HCT116 (cell line): ENCODE measurements around the gene STX16. TPM values are rescaled to one million over a fixed set of nuclear protein-coding genes. Genes with fewer than 3 reads are reported as not detected.

Experiments used
- ATAC-seq: fragments of 200-7000 bp; cut with Tn5 transposase; 2 replicates; pipeline ENCODE4 v1.9.1; 2020; ENCODE audit warnings: mild to moderate bottlenecking, moderate library complexity
- BruUV-seq: library from RNA; stranded (reverse); fragments of 400-500 nt; replicated peaks from 2 replicates; lab custom pipeline; 2021; lab: Mats Ljungman, UMichigan
- CTCF ChIA-PET: fragments of 300-600 bp; sonication (Branson Sonifier 250); formaldehyde crosslinking; loops from one replicate; lab custom pipeline; 2021; ENCODE audit warnings: antibody characterized with exemption; lab: Charles Lee
- POLR2A ChIA-PET: fragments of 300-600, 350-600 bp; sonication (Branson Sonifier 250); formaldehyde crosslinking; loops from one replicate; lab custom pipeline; 2021; ENCODE audit warnings: antibody characterized with exemption; lab: Charles Lee
- RAD21 ChIA-PET, 2 experiments: fragments of 300-600 bp; sonication (Branson Sonifier 250); formaldehyde crosslinking; loops; one replicate each; lab custom pipeline; 2023; ENCODE audit warnings: low total read pairs in 2 of 2; ENCODE audit not compliant: uncharacterized antibody in 2 of 2, unreplicated experiment in 2 of 2, low non-redundant PET in 1 of 2; lab: Charles Lee
- DNase-seq: peaks from one replicate; pipeline ENCODE4 v3.0.0-alpha.2; 2010; ENCODE audit warnings: low read depth, low spot score
- H2AFZ ChIP-seq: fragments of 200-600 bp; shearing (Covaris generic), sonication (generic); 2 replicates; pipeline ENCODE4 v1.6.1; 2017; ENCODE audit warnings: low read depth, mixed run types, mixed read lengths, antibody characterized with exemption, low read length; ENCODE audit not compliant: poor library complexity, severe bottlenecking
- H3K27ac ChIP-seq: 2 replicates; pipeline ENCODE4 v1.5.1; 2012; ENCODE audit warnings: low read depth, low read length
- H3K27me3 ChIP-seq: fragments of 200-600 bp; sonication (generic); 2 replicates; pipeline ENCODE4 v1.6.1; 2016; ENCODE audit warnings: mixed run types, low read length, mixed read lengths; ENCODE audit not compliant: insufficient read depth
- H3K36me3 ChIP-seq, 2 experiments: fragments of 200-500 bp in 1 of 2; fragments of 200-600 bp in 1 of 2; sonication (Bioruptor generic) in 1 of 2; sonication (generic) in 1 of 2; 2 replicates each; pipeline versions ENCODE4 v1.5.1 to v1.6.1; 2014 to 2016; ENCODE audit warnings: low read length in 2 of 2, inconsistent platforms in 1 of 2, mixed read lengths in 1 of 2, mixed run types in 1 of 2; ENCODE audit not compliant: insufficient read depth in 2 of 2, control insufficient read depth in 1 of 2
- H3K4me1 ChIP-seq, 2 experiments: fragments of 200-600 bp in 1 of 2; sonication (generic) in 1 of 2; 2 replicates each; pipeline versions ENCODE4 v1.5.1 to v1.6.1; 2012 to 2017; ENCODE audit warnings: low read length in 2 of 2, inconsistent platforms in 1 of 2, mild to moderate bottlenecking in 1 of 2, mixed read lengths in 1 of 2, mixed run types in 1 of 2, moderate library complexity in 1 of 2; ENCODE audit not compliant: insufficient read depth in 2 of 2, control insufficient read depth in 1 of 2
- H3K4me2 ChIP-seq: fragments of 200-600 bp; sonication (generic); 2 replicates; pipeline ENCODE4 v1.6.1; 2017; ENCODE audit warnings: mixed run types, low read length, mixed read lengths
- H3K4me3 ChIP-seq, 2 experiments: fragments of 200-600 bp in 1 of 2; sonication (generic) in 1 of 2; replicated peaks in 1 of 2; 2 replicates each; pipeline ENCODE4 v1.5.1; 2011 to 2016; ENCODE audit warnings: low read length in 2 of 2, control low read depth in 1 of 2, low read depth in 1 of 2, mild to moderate bottlenecking in 1 of 2, mixed read lengths in 1 of 2, mixed run types in 1 of 2
- H3K79me2 ChIP-seq: fragments of 200-600 bp; sonication (generic); 2 replicates; pipeline ENCODE4 v1.6.1; 2017; ENCODE audit warnings: mild to moderate bottlenecking, mixed run types, low read length, moderate library complexity, mixed read lengths; ENCODE audit not compliant: insufficient read depth
- H3K9ac ChIP-seq: fragments of 200-600 bp; sonication (generic); 2 replicates; pipeline ENCODE4 v1.6.1; 2016; ENCODE audit warnings: low read length, mixed read lengths
- H3K9me2 ChIP-seq: fragments of 200-600 bp; sonication (generic), shearing (Covaris generic); 2 replicates; pipeline ENCODE4 v1.6.1; 2017; ENCODE audit warnings: mixed run types, mild to moderate bottlenecking, moderate library complexity; ENCODE audit not compliant: insufficient read depth
- H3K9me3 ChIP-seq, 2 experiments: fragments of 200-500 bp in 1 of 2; fragments of 200-600 bp in 1 of 2; sonication (Bioruptor generic) in 1 of 2; sonication (generic) in 1 of 2; 2 replicates each; pipeline ENCODE4 v1.6.1; 2014 to 2017; ENCODE audit warnings: low read length in 2 of 2, mixed read lengths in 2 of 2, inconsistent platforms in 1 of 2, low read depth in 1 of 2, mild to moderate bottlenecking in 1 of 2, mixed run types in 1 of 2, moderate library complexity in 1 of 2; ENCODE audit not compliant: control insufficient read depth in 1 of 2, insufficient read depth in 1 of 2
- H4K20me1 ChIP-seq: fragments of 200-600 bp; sonication (generic), shearing (Covaris generic); 2 replicates; pipeline ENCODE4 v1.6.1; 2017; ENCODE audit warnings: mixed run types, mild to moderate bottlenecking, moderate library complexity; ENCODE audit not compliant: insufficient read depth
- EGR1 ChIP-seq: IDR thresholded peaks from 2 replicates; pipeline ENCODE4 v1.6.1; 2012; ENCODE audit warnings: low read depth
- FOSL1 ChIP-seq: IDR thresholded peaks from 2 replicates; pipeline ENCODE4 v1.6.1; 2012; ENCODE audit warnings: low read depth
- SP1 ChIP-seq: IDR thresholded peaks from 2 replicates; pipeline ENCODE4 v1.6.1; 2012; ENCODE audit warnings: low read depth
- ZBTB33 ChIP-seq: IDR thresholded peaks from 2 replicates; pipeline ENCODE4 v1.6.1; 2011; ENCODE audit warnings: mild to moderate bottlenecking, low read length, moderate library complexity; ENCODE audit not compliant: insufficient replicate concordance; ENCODE audit errors: extremely low read depth
- ZFX ChIP-seq: fragments of 450-650 bp; IDR thresholded peaks from 2 replicates; pipeline ENCODE4 v1.6.1; 2017
- intact Hi-C: fragments of 100-400 bp; cut with micrococcal nuclease; formaldehyde crosslinking; loops from 2 replicates; pipeline ENCODE4 v1.10.0; 2022
- total RNA-seq: library from RNA; stranded (reverse); gene quantifications from one replicate; pipeline ENCODE4 v1.2.1, GENCODE V29; 2021; ENCODE audit not compliant: unreplicated experiment

Gene STX16
- total RNA-seq, 1 experiment from 2014 or later = 55.1 TPM

- CTCF ChIA-PET = interaction anchor here (0.7 to 1.6 kb wide), 2 partner anchors 21 to 210 kb away, joined by 4 to 5 read pairs; no protein-coding TSS in a partner anchor
- intact Hi-C loops = loop anchor here (5.0 kb wide), 1 partner anchor 210 kb away; no protein-coding TSS in a partner anchor
- Histone ChIP-seq H3K9ac (peak overlapping the region; percentile 61), H3K79me2 (no peaks in the 10 kb centered on the region), H3K36me3 (no peaks in the 10 kb centered on the region), H3K27me3 (no peaks in the 10 kb centered on the region), H3K4me3 (peak overlapping the region in 1 of 2 experiments; percentile 28; a peak in 2 of 4 replicates), H4K20me1 (no peaks in the 10 kb centered on the region), H3K4me1 (peaks cover 7 to 16% of the 10 kb centered on the region in 2 experiments), H3K9me2 (no peaks in the 10 kb centered on the region), H3K27ac (peak overlapping the region; percentile 71), H2AFZ (no peak overlapping the region), H3K9me3 (no peaks in the 10 kb centered on the region), H3K4me2 (peak overlapping the region; percentile 66)
- TF ChIP-seq EGR1 (no peak), ZFX (peak; percentile 98)
- no peak for DNase-seq
- BruUV-seq = no TSS peak
- RAD21 ChIA-PET = no interaction called here
- ATAC-seq = no peak
- POLR2A ChIA-PET = no interaction called here
Observed at GRCh38 chr20:58691773-58692578, 40.9 kb downstream of the STX16 start.

- CTCF ChIA-PET = interaction anchor here (1.6 kb wide), 1 partner anchor 211 kb away, joined by 5 read pairs; no protein-coding TSS in a partner anchor
- BruUV-seq = no TSS peak
- TF ChIP-seq SP1 = no peak
- TF ChIP-seq ZBTB33 = peak; percentile 67
- TF ChIP-seq EGR1 = no peak
- TF ChIP-seq FOSL1 = no peak
- peak; percentile 92 for TF ChIP-seq ZFX
- POLR2A ChIA-PET = interaction anchor here (1.1 kb wide), 1 partner anchor 135 kb away, joined by 3 read pairs; no protein-coding TSS in a partner anchor
- Histone ChIP-seq H4K20me1 (no peaks in the 10 kb centered on the region), H3K4me3 (peak within 1 kb of the TSS; percentile 38 to 52), H3K4me1 (peaks cover 7 to 16% of the 10 kb centered on the region in 2 experiments), H3K4me2 (peak within 1 kb of the TSS; percentile 79), H2AFZ (no peak within 1 kb of the TSS), H3K79me2 (no peaks in the 10 kb centered on the region), H3K36me3 (no peaks in the 10 kb centered on the region), H3K9me3 (no peaks in the 10 kb centered on the region), H3K9me2 (no peaks in the 10 kb centered on the region), H3K27ac (peak within 1 kb of the TSS; percentile 71), H3K27me3 (no peaks in the 10 kb centered on the region), H3K9ac (peak within 1 kb of the TSS; percentile 61)
- peak; percentile 96 for ATAC-seq
- intact Hi-C loops = loop anchor here (5.0 kb wide), 1 partner anchor 210 kb away; no protein-coding TSS in a partner anchor
- peak; percentile 28 for DNase-seq
- RAD21 ChIA-PET = no interaction called here
Observed at GRCh38 chr20:58692579-58693225, 41.6 kb downstream of the STX16 start, which contains the start of gene NPEPL1. NPEPL1 (plus strand) TSS chr20:58692800; CDS start chr20:58692901, 101 bp downstream.
